Measurements from ENCODE around the gene ATF6.

ATF6 gene

GRCh38 chr1:161972828-161973227, 206.7 kb downstream of the ATF6 start:
- DNase-seq (ENCODE audit: low read depth in 2 of 2), result no peak

- DNase-seq (ENCODE audit: low read depth in 2 of 2), result no peak
Observed at GRCh38 chr1:161973924-161974845, 208.1 kb downstream of the ATF6 start.

- DNase-seq (ENCODE audit: low read depth in 2 of 2), result no peak
Observed at GRCh38 chr1:161978011-161978790, 212.1 kb downstream of the ATF6 start.

- no peak for DNase-seq (ENCODE audit: low read depth in 2 of 2)
Observed at GRCh38 chr1:161981126-161981525, 215.0 kb downstream of the ATF6 start.

- DNase-seq (ENCODE audit: low read depth in 2 of 2), result no peak
Observed at GRCh38 chr1:161981735-161982506, 215.8 kb downstream of the ATF6 start.

- no peak for DNase-seq (ENCODE audit: low read depth in 2 of 2)
Observed at GRCh38 chr1:161982507-161982895, 216.4 kb downstream of the ATF6 start.

- DNase-seq (ENCODE audit: low read depth in 2 of 2), result no peak
Observed at GRCh38 chr1:161982917-161983316, 216.8 kb downstream of the ATF6 start.

- DNase-seq (ENCODE audit: low read depth in 2 of 2), result no peak
Observed at GRCh38 chr1:161983725-161984124, 217.6 kb downstream of the ATF6 start.

GRCh38 chr1:161985301-161985822, 219.2 kb downstream of the ATF6 start:
- DNase-seq (ENCODE audit: low read depth in 2 of 2), result no peak

GRCh38 chr1:161986328-161986727, 220.2 kb downstream of the ATF6 start:
- no peak for DNase-seq (ENCODE audit: low read depth in 2 of 2)

GRCh38 chr1:161987303-161987702, 221.2 kb downstream of the ATF6 start:
- DNase-seq (ENCODE audit: low read depth in 2 of 2), result no peak

- DNase-seq (ENCODE audit: low read depth in 2 of 2), result no peak
Observed at GRCh38 chr1:161987872-161988271, 221.8 kb downstream of the ATF6 start.

- no peak for DNase-seq (ENCODE audit: low read depth in 2 of 2)
Observed at GRCh38 chr1:161988413-161988812, 222.3 kb downstream of the ATF6 start.

- no peak for DNase-seq (ENCODE audit: low read depth in 2 of 2)
Observed at GRCh38 chr1:161989108-161989507, 223.0 kb downstream of the ATF6 start.

GRCh38 chr1:161989786-161990185, 223.7 kb downstream of the ATF6 start:
- no peak for DNase-seq (ENCODE audit: low read depth in 2 of 2)

- DNase-seq (ENCODE audit: low read depth in 2 of 2), result no peak
Observed at GRCh38 chr1:161993576-161993975, 227.5 kb downstream of the ATF6 start.

GRCh38 chr1:161994175-161994668, 228.1 kb downstream of the ATF6 start:
- no peak for DNase-seq (ENCODE audit: low read depth in 2 of 2)

- no peak for DNase-seq (ENCODE audit: low read depth in 2 of 2)
Observed at GRCh38 chr1:161997152-161997551, 231.0 kb downstream of the ATF6 start.

- no peak for DNase-seq (ENCODE audit: low read depth in 2 of 2)
Observed at GRCh38 chr1:161998811-161999210, 232.7 kb downstream of the ATF6 start.

- DNase-seq (ENCODE audit: low read depth in 2 of 2), result no peak
Observed at GRCh38 chr1:161999301-162000052, 233.4 kb downstream of the ATF6 start.

- no peak for DNase-seq (ENCODE audit: low read depth in 2 of 2)
Observed at GRCh38 chr1:162000053-162000420, 233.9 kb downstream of the ATF6 start.

Data from stimulated activated CD4-positive, alpha-beta T cell treated with anti-CD3 and anti-CD28 coated beads, Interleukin-1b, Interleukin-23, amount 100 ng/mL, for 4 hours (primary cell).